ENCODE data around the gene DNAH17. TPM values are rescaled to one million over a fixed set of nuclear protein-coding genes. Genes with fewer than 3 reads are reported as not detected.
A peak's percentile ranks its signal among the peaks of the same experiment; 100 is the strongest.
"Not testable (repeated sequence)": the region's sequence is repeated elsewhere in the genome, so short reads cannot be mapped to it uniquely, and the experiment has no call there.

The DNAH17 gene
- polyA plus RNA-seq, 1 donor: 2.7 TPM

- no peak for DNase-seq (ENCODE audit: low read depth)
Observed at GRCh38 chr17:78523934-78524655, 53.1 kb downstream of the DNAH17 start.

GRCh38 chr17:78522031-78522809 lies 55.0 kb downstream of the DNAH17 start:
- no peak for DNase-seq (ENCODE audit: low read depth)

GRCh38 chr17:78517421-78517820 lies 59.8 kb downstream of the DNAH17 start:
- DNase-seq (ENCODE audit: low read depth): no peak

GRCh38 chr17:78515480-78515879 lies 61.7 kb downstream of the DNAH17 start:
- no peak for DNase-seq (ENCODE audit: low read depth)

GRCh38 chr17:78514521-78514920 lies 62.7 kb downstream of the DNAH17 start:
- DNase-seq (ENCODE audit: low read depth): no peak

GRCh38 chr17:78512976-78513375 lies 64.2 kb downstream of the DNAH17 start:
- no peak for DNase-seq (ENCODE audit: low read depth)

- no peak for DNase-seq (ENCODE audit: low read depth)
Observed at GRCh38 chr17:78510141-78511075, 66.8 kb downstream of the DNAH17 start.

GRCh38 chr17:78507526-78507925 lies 69.7 kb downstream of the DNAH17 start:
- no peak for DNase-seq (ENCODE audit: low read depth)

GRCh38 chr17:78506454-78507309 lies 70.5 kb downstream of the DNAH17 start:
- no peak for DNase-seq (ENCODE audit: low read depth)

- DNase-seq (ENCODE audit: low read depth): no peak
Observed at GRCh38 chr17:78504156-78504925, 72.9 kb downstream of the DNAH17 start.

GRCh38 chr17:78503388-78503787 lies 73.8 kb downstream of the DNAH17 start:
- DNase-seq (ENCODE audit: low read depth): not testable (repeated sequence)

GRCh38 chr17:78502611-78503148 lies 74.5 kb downstream of the DNAH17 start:
- DNase-seq (ENCODE audit: low read depth): no peak

GRCh38 chr17:78501241-78502036 lies 75.8 kb downstream of the DNAH17 start:
- no peak for DNase-seq (ENCODE audit: low read depth)

- no peak for DNase-seq (ENCODE audit: low read depth)
Observed at GRCh38 chr17:78500806-78501205, 76.4 kb downstream of the DNAH17 start.

- DNase-seq (ENCODE audit: low read depth): no peak
Observed at GRCh38 chr17:78499715-78500540, 77.3 kb downstream of the DNAH17 start.

GRCh38 chr17:78498848-78499247 lies 78.3 kb downstream of the DNAH17 start:
- DNase-seq (ENCODE audit: low read depth): no peak

GRCh38 chr17:78497115-78497540 lies 80.1 kb downstream of the DNAH17 start:
- DNase-seq (ENCODE audit: low read depth): peak; percentile 25

GRCh38 chr17:78496311-78496710 lies 80.9 kb downstream of the DNAH17 start:
- DNase-seq (ENCODE audit: low read depth): no peak

Measured in forelimb muscle (tissue), 1 donor.